ENCODE data around the gene BICD1. TPM values are rescaled to one million over a fixed set of nuclear protein-coding genes. Genes with fewer than 3 reads are reported as not detected.

The BICD1 gene
- total and polyA plus RNA-seq, 2 experiments from 2014 or later, result 59.3 to 83.6 TPM

DNA sequence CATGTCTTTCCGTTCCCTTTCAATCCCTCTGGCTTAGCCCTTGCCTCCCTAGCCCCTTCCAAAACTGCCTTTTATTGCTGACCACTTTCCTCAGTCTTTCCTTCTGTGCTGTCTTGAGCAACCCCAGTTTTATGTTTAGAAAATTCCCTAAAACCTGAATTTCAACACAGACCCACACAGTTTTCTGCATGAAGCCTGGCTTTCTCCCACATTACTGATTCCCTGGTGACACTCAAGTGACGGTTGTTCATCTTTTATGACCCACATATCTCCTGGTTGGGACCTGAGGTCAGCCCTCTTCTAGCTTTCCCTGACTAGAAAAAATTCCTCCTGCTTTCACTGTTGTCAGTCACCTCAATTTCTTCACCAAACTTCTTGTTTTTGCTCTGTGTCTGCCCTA, 313.7 kb downstream of the BICD1 start:
- Histone ChIP-seq H3K4me2 (no peak overlapping the region), H2AFZ (no peak overlapping the region), H3K9me2 (ENCODE audit: insufficient read depth) (no peaks in the 10 kb centered on the region; the same call in 1 of the 2 replicates), H3K4me1 (ENCODE audit: insufficient read depth) (peaks cover 45% of the 10 kb centered on the region), H3F3A (replicated peaks; ENCODE audit: low read depth) (no peaks in the 10 kb centered on the region), H4K20me1 (replicated peaks; ENCODE audit: insufficient read depth) (peaks cover 74% of the 10 kb centered on the region), H3K4me3 (no peak overlapping the region), H3K27me3 (ENCODE audit: insufficient read depth) (no peaks in the 10 kb centered on the region), H3K36me3 (ENCODE audit: insufficient read depth) (peaks cover 5% of the 10 kb centered on the region; the same call in 1 of the 2 replicates), H3K79me2 (replicated peaks; ENCODE audit: insufficient read depth) (peaks cover 100% of the 10 kb centered on the region), H3K27ac (ENCODE audit: low read depth) (0 out of 2 replicates have a peak overlapping the region, but pooled peaks have one; percentile 26)
- DNase-seq (ENCODE audit: low spot score) (no peak), ATAC-seq (no peak)
- no peak overlapping the region; the same call in 2 of the 3 replicates for H3K4me3 Mint-ChIP-seq
- H3K27me3 Mint-ChIP-seq (ENCODE audit: insufficient read depth, low read depth, poor library complexity), result peaks cover 4% of the 10 kb centered on the region
- peaks cover 55% of the 10 kb centered on the region for H3K36me3 Mint-ChIP-seq (ENCODE audit: low read depth)
- peaks cover 43% of the 10 kb centered on the region for H3K4me1 Mint-ChIP-seq
- no peak overlapping the region; the same call in 1 of the 2 replicates for H3K27ac Mint-ChIP-seq
- no peak for TF ChIP-seq POLR2AphosphoS5 (IDR thresholded peaks at IDR 0.05; ENCODE audit: low read depth)
- no peak for TF ChIP-seq NANOG (IDR thresholded peaks at IDR 0.05; ENCODE audit: borderline replicate concordance)
- TF ChIP-seq, protein P1, sequence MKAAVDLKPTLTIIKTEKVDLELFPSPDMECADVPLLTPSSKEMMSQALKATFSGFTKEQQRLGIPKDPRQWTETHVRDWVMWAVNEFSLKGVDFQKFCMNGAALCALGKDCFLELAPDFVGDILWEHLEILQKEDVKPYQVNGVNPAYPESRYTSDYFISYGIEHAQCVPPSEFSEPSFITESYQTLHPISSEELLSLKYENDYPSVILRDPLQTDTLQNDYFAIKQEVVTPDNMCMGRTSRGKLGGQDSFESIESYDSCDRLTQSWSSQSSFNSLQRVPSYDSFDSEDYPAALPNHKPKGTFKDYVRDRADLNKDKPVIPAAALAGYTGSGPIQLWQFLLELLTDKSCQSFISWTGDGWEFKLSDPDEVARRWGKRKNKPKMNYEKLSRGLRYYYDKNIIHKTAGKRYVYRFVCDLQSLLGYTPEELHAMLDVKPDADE (IDR thresholded peaks at IDR 0.05), result no peak
- no peak for TF ChIP-seq STAT1 (IDR thresholded peaks at IDR 0.05; ENCODE audit: unreplicated experiment)
- no peak for TF ChIP-seq CREB1 (CRISPR knock-in tag; IDR thresholded peaks at IDR 0.05; ENCODE audit: low read depth)
- TF ChIP-seq, protein P2, sequence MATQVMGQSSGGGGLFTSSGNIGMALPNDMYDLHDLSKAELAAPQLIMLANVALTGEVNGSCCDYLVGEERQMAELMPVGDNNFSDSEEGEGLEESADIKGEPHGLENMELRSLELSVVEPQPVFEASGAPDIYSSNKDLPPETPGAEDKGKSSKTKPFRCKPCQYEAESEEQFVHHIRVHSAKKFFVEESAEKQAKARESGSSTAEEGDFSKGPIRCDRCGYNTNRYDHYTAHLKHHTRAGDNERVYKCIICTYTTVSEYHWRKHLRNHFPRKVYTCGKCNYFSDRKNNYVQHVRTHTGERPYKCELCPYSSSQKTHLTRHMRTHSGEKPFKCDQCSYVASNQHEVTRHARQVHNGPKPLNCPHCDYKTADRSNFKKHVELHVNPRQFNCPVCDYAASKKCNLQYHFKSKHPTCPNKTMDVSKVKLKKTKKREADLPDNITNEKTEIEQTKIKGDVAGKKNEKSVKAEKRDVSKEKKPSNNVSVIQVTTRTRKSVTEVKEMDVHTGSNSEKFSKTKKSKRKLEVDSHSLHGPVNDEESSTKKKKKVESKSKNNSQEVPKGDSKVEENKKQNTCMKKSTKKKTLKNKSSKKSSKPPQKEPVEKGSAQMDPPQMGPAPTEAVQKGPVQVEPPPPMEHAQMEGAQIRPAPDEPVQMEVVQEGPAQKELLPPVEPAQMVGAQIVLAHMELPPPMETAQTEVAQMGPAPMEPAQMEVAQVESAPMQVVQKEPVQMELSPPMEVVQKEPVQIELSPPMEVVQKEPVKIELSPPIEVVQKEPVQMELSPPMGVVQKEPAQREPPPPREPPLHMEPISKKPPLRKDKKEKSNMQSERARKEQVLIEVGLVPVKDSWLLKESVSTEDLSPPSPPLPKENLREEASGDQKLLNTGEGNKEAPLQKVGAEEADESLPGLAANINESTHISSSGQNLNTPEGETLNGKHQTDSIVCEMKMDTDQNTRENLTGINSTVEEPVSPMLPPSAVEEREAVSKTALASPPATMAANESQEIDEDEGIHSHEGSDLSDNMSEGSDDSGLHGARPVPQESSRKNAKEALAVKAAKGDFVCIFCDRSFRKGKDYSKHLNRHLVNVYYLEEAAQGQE (IDR thresholded peaks at IDR 0.05; ENCODE audit: unreplicated experiment), result no peak
- no peak for TF ChIP-seq ZNF331 (CRISPR knock-in tag; IDR thresholded peaks at IDR 0.05; ENCODE audit: low read depth)
- TF ChIP-seq, protein P3, sequence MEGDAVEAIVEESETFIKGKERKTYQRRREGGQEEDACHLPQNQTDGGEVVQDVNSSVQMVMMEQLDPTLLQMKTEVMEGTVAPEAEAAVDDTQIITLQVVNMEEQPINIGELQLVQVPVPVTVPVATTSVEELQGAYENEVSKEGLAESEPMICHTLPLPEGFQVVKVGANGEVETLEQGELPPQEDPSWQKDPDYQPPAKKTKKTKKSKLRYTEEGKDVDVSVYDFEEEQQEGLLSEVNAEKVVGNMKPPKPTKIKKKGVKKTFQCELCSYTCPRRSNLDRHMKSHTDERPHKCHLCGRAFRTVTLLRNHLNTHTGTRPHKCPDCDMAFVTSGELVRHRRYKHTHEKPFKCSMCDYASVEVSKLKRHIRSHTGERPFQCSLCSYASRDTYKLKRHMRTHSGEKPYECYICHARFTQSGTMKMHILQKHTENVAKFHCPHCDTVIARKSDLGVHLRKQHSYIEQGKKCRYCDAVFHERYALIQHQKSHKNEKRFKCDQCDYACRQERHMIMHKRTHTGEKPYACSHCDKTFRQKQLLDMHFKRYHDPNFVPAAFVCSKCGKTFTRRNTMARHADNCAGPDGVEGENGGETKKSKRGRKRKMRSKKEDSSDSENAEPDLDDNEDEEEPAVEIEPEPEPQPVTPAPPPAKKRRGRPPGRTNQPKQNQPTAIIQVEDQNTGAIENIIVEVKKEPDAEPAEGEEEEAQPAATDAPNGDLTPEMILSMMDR (conservative IDR thresholded peaks at IDR 0.05; ENCODE audit: low read depth in 2 of 2), result no peak
- no peak for TF ChIP-seq JUNB (IDR thresholded peaks at IDR 0.05; ENCODE audit: unreplicated experiment)
- no peak for TF ChIP-seq ZNF114 (CRISPR knock-in tag; IDR thresholded peaks at IDR 0.05)
- TF ChIP-seq, protein P4, sequence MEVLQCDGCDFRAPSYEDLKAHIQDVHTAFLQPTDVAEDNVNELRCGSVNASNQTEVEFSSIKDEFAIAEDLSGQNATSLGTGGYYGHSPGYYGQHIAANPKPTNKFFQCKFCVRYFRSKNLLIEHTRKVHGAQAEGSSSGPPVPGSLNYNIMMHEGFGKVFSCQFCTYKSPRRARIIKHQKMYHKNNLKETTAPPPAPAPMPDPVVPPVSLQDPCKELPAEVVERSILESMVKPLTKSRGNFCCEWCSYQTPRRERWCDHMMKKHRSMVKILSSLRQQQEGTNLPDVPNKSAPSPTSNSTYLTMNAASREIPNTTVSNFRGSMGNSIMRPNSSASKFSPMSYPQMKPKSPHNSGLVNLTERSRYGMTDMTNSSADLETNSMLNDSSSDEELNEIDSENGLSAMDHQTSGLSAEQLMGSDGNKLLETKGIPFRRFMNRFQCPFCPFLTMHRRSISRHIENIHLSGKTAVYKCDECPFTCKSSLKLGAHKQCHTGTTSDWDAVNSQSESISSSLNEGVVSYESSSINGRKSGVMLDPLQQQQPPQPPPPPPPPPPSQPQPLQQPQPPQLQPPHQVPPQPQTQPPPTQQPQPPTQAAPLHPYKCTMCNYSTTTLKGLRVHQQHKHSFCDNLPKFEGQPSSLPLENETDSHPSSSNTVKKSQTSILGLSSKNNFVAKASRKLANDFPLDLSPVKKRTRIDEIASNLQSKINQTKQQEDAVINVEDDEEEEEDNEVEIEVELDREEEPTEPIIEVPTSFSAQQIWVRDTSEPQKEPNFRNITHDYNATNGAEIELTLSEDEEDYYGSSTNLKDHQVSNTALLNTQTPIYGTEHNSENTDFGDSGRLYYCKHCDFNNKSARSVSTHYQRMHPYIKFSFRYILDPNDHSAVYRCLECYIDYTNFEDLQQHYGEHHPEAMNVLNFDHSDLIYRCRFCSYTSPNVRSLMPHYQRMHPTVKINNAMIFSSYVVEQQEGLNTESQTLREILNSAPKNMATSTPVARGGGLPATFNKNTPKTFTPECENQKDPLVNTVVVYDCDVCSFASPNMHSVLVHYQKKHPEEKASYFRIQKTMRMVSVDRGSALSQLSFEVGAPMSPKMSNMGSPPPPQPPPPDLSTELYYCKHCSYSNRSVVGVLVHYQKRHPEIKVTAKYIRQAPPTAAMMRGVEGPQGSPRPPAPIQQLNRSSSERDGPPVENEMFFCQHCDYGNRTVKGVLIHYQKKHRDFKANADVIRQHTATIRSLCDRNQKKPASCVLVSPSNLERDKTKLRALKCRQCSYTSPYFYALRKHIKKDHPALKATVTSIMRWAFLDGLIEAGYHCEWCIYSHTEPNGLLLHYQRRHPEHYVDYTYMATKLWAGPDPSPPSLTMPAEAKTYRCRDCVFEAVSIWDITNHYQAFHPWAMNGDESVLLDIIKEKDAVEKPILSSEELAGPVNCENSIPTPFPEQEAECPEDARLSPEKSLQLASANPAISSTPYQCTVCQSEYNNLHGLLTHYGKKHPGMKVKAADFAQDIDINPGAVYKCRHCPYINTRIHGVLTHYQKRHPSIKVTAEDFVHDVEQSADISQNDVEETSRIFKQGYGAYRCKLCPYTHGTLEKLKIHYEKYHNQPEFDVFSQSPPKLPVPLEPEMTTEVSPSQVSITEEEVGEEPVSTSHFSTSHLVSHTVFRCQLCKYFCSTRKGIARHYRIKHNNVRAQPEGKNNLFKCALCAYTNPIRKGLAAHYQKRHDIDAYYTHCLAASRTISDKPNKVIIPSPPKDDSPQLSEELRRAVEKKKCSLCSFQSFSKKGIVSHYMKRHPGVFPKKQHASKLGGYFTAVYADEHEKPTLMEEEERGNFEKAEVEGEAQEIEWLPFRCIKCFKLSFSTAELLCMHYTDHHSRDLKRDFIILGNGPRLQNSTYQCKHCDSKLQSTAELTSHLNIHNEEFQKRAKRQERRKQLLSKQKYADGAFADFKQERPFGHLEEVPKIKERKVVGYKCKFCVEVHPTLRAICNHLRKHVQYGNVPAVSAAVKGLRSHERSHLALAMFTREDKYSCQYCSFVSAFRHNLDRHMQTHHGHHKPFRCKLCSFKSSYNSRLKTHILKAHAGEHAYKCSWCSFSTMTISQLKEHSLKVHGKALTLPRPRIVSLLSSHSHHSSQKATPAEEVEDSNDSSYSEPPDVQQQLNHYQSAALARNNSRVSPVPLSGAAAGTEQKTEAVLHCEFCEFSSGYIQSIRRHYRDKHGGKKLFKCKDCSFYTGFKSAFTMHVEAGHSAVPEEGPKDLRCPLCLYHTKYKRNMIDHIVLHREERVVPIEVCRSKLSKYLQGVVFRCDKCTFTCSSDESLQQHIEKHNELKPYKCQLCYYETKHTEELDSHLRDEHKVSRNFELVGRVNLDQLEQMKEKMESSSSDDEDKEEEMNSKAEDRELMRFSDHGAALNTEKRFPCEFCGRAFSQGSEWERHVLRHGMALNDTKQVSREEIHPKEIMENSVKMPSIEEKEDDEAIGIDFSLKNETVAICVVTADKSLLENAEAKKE (CRISPR knock-in tag; IDR thresholded peaks at IDR 0.05), result no peak
- no peak for TF ChIP-seq EZH2 (IDR thresholded peaks at IDR 0.05; ENCODE audit: low read depth, unreplicated experiment)
- TF ChIP-seq EZH2phosphoT487 (IDR thresholded peaks at IDR 0.05; ENCODE audit: unreplicated experiment), result no peak
- peaks cover 21% of the 10 kb centered on the region for H3K9me3 Mint-ChIP-seq
